HG02970 (cell line): ENCODE results near the gene AGBL4.

Experiments
- ATAC-seq: cut with Tn5 transposase; IDR thresholded peaks from one replicate; pipeline ENCODE4 v1.9.1; 2021; ENCODE audit warnings: mild to moderate bottlenecking, moderate library complexity, moderate number of reproducible peaks; ENCODE audit not compliant: unreplicated experiment, low FRiP score

Gene AGBL4

GRCh38 chr1:49728377-49728776, 295.4 kb downstream of the AGBL4 start:
- no peak for ATAC-seq

- no peak for ATAC-seq
Observed at GRCh38 chr1:49723662-49724061, 300.1 kb downstream of the AGBL4 start.

- ATAC-seq = no peak
Observed at GRCh38 chr1:49694251-49694827, 329.4 kb downstream of the AGBL4 start.

- no peak for ATAC-seq
Observed at GRCh38 chr1:49686107-49686506, 337.6 kb downstream of the AGBL4 start.

- ATAC-seq = no peak
Observed at GRCh38 chr1:49677706-49678105, 346.0 kb downstream of the AGBL4 start.

- no peak for ATAC-seq
Observed at GRCh38 chr1:49651136-49651535, 372.6 kb downstream of the AGBL4 start.

- no peak for ATAC-seq
Observed at GRCh38 chr1:49630156-49630555, 393.6 kb downstream of the AGBL4 start.

- no peak for ATAC-seq
Observed at GRCh38 chr1:49627781-49628180, 396.0 kb downstream of the AGBL4 start.

GRCh38 chr1:49626472-49626871, 397.3 kb downstream of the AGBL4 start:
- ATAC-seq = no peak

- no peak for ATAC-seq
Observed at GRCh38 chr1:49622877-49623276, 400.9 kb downstream of the AGBL4 start.

GRCh38 chr1:49606082-49606481, 417.7 kb downstream of the AGBL4 start:
- ATAC-seq = no peak

GRCh38 chr1:49597436-49597835, 426.3 kb downstream of the AGBL4 start:
- no peak for ATAC-seq

GRCh38 chr1:49576327-49576901, 447.3 kb downstream of the AGBL4 start:
- no peak for ATAC-seq

- no peak for ATAC-seq
Observed at GRCh38 chr1:49556676-49557234, 467.0 kb downstream of the AGBL4 start.

- ATAC-seq = no peak
Observed at GRCh38 chr1:49552101-49552500, 471.7 kb downstream of the AGBL4 start.

- no peak for ATAC-seq
Observed at GRCh38 chr1:49544615-49545014, 479.1 kb downstream of the AGBL4 start.

GRCh38 chr1:49541096-49541752, 482.5 kb downstream of the AGBL4 start:
- no peak for ATAC-seq

GRCh38 chr1:49527606-49528305, 496.0 kb downstream of the AGBL4 start:
- ATAC-seq = no peak

- no peak for ATAC-seq
Observed at GRCh38 chr1:49526672-49527071, 497.1 kb downstream of the AGBL4 start.

GRCh38 chr1:49523764-49524163, 500.0 kb downstream of the AGBL4 start:
- ATAC-seq = no peak

- no peak for ATAC-seq
Observed at GRCh38 chr1:49466961-49467360, 556.8 kb downstream of the AGBL4 start.
